LNCaP clone FGC (cell line): Measurements from ENCODE around the gene DDX10.

ENCODE experiments used
- DNase-seq: peaks from one replicate; pipeline ENCODE4 v3.0.0-alpha.2; 2011; ENCODE audit warnings: low read depth
- H3K4me3 ChIP-seq: 2 replicates; pipeline ENCODE4 v1.5.1; 2011; ENCODE audit warnings: mild to moderate bottlenecking, low read depth, low read length, control low read depth
- CTCF ChIP-seq: IDR thresholded peaks from 2 replicates; pipeline ENCODE4 v1.5.1; 2012; ENCODE audit warnings: mild to moderate bottlenecking; ENCODE audit not compliant: control insufficient read depth, insufficient read depth; ENCODE audit errors: extremely low read depth

DDX10 gene

GRCh38 chr11:108985945-108986279 lies 321.0 kb downstream of the DDX10 start:
- H3K4me3 ChIP-seq = no peak overlapping the region
- TF ChIP-seq CTCF = no peak
- DNase-seq = no peak
